Hypothalamus (tissue), 51 donors: ENCODE results near the gene EPN2.

Experiments
- DNase-seq, 51 donors: peaks; one replicate each; lab custom pipeline; 2025; lab: John Stamatoyannopoulos, UW

Gene EPN2

GRCh38 chr17:19306160-19307111 lies 69.3 kb downstream of the EPN2 start:
- DNase-seq, result peak in 46 of 51 donors; percentile 17 to 95 (median 80)

- no peak for DNase-seq
Observed at GRCh38 chr17:19307521-19307920, 70.4 kb downstream of the EPN2 start.

GRCh38 chr17:19308398-19308797 lies 71.2 kb downstream of the EPN2 start:
- no peak for DNase-seq

DNA sequence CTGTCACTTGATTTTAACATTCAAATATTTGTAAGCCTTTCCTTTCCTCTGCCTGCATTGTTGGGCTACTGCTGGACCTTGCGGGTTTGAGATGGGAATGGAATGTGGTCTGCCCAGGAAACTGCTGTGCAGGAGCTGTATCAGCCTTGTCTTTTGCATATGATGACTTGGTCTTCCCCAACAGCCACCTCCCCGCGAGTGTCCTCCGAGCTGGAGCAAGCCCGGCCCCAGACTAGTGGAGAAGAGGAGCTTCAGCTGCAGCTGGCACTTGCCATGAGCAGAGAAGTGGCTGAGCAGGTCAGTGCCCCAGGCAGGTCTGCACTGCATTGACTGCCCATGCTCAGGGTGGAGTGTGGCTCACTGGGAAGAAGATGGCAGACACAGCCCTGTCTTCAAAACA lies 72.5 kb downstream of the EPN2 start:
- no peak for DNase-seq

- no peak for DNase-seq
Observed at GRCh38 chr17:19310151-19310550, 73.0 kb downstream of the EPN2 start.

- DNase-seq, result no peak
Observed at GRCh38 chr17:19311016-19311415, 73.8 kb downstream of the EPN2 start.

- no peak for DNase-seq
Observed at GRCh38 chr17:19311421-19312215, 74.5 kb downstream of the EPN2 start.

DNA sequence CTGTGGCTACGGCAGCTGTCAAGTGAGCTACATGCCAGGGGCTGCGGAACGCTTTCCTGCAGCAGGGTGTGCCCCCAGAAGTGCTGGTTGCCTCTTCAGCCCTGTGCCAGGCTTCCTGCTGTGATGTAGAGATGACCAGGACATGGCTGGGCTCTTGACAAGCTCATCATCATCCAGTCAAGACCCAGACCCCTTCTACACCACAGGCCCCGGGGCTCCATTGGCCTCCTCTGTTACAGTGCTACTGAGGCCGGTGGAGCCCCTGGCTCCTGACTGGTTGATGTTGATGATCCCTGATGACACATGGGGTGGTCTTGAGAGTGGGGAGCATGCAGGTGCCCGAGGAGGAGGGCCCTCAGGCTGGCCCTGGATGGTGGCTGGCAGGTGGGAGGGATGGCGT lies 75.2 kb downstream of the EPN2 start:
- DNase-seq, result no peak

DNA sequence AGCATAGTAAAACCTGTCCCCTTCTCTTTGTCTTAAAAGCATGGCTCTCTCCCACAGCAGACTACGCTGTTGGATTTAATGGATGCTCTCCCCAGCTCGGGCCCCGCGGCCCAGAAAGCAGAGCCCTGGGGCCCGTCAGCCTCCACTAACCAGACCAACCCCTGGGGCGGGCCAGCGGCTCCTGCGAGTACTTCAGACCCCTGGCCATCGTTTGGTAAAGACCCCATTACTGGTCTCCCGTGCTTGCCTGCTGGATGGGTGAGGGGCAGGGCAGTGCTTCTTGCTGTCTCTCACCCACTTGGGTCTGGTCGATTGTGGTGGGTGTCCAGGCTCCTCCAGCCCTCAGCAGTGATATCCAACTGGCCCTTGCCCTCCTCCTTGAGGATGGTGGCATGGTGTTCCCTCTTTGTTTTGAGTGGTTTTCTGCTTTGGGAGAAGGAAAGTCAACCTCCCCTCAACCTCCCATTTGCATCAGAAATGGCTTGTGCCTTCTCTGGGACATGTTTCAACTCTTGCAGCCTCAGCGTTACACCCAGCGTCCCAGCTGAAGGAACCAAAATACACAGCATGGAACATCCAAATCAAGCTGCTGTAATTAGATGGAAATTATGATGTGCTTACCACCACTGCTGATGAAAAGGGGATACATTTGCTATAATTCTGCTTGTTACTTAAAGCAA lies 76.0 kb downstream of the EPN2 start:
- no peak for DNase-seq

GRCh38 chr17:19313746-19314651 lies 76.8 kb downstream of the EPN2 start:
- no peak for DNase-seq

GRCh38 chr17:19315104-19315503 lies 77.9 kb downstream of the EPN2 start:
- DNase-seq, result no peak

DNA sequence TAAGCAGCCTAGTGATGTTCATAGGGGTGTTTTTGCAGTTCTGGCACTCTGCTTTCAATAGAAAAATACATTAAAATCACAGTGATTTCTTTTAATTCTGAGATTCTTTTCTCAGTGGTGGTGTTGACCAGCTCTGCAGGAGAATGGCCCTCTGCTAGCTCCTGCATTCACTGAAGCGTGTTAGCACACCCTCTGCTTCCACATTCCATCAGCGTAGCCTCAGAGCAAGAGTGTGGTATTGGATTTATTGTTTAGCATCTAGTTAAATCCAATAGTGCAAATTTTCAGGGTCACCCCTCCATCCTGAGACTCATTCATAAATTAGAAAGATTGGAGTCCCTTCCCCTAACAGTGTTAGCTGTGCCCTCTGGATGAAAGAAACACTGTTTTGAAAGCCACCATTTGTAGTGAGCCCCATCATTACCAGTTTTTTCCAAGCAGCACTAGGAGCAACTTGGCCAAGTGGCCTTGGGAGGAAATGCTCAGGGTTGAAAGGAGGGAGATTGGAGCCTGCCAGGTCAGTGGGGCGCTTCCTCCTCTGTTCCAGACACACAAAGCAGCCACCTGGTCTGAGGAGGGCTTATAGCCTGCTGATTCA lies 79.7 kb downstream of the EPN2 start:
- DNase-seq, result peak in 2 of 51 donors; percentile 63 to 77

DNA sequence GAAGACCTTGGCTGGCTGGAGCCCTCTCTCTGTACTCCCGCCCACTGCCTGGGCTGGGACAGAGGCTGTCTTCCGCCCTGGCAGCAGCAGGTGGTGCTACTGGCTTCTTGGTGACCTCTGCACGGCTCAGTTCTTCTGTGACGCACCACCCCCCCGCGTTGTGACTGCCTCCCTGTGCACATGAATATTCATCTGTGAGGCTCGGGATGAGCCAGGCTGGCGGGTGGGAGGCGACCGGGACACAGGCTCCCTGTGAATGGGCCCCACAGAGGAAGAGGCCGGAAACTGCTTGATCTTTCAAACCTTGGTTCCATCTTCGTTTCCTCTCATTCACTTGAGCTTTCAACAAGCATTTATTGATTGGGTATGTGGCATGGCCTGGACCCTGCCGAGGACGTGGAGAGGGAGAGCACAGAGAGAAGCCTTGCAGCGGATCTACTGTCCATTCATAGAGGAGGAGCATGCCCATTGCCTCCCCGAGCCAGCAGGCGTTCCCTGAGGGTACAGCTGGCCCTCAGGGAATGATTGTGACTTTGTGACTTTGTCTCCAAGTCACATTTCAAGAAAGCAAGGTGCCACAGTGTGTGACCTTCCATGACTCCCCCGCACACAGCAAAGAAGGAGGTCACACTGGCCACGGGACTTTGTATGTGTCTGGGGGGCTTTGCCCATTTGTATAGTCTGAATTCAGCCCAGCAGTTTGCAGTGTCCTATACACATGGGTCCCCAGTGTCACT lies 80.4 kb downstream of the EPN2 start:
- DNase-seq, result peak in 50 of 51 donors; percentile 41 to 98 (median 88)

- no peak for DNase-seq
Observed at GRCh38 chr17:19318611-19319010, 81.4 kb downstream of the EPN2 start.

DNA sequence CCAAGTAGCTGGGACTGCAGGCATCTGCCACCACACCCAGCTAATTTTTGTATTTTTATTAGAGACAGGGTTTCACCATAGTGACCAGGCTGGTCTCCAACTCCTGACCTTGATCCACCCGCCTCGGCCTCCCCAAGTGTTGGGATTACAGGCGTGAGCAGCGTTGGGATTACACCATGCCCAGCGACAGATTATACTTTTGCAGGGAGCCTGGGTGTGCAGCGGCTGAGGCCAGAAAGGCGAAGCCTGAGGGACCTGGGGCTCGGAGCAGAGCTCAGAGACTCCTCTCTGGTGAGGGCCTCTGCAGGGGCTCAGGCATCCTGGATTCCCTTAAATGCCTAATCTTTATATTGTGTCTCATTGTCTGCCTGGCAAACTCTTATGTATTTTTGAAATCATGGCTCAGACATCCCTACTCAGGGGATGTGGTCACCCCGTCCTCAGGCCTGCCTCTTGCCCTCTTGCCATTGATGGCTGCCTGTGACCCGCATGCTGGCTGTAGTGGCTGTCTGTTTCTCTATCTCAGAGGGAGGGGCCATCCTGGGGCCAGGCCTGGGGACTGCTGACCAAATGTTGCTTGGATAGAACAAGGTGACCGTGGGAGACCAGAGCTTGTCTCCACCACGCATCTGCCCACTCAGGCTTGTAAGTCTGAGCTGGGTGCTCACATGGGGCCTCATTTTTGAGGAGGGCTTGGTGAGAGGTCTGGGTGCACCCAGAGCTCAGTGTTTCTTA lies 82.8 kb downstream of the EPN2 start:
- no peak for DNase-seq

DNA sequence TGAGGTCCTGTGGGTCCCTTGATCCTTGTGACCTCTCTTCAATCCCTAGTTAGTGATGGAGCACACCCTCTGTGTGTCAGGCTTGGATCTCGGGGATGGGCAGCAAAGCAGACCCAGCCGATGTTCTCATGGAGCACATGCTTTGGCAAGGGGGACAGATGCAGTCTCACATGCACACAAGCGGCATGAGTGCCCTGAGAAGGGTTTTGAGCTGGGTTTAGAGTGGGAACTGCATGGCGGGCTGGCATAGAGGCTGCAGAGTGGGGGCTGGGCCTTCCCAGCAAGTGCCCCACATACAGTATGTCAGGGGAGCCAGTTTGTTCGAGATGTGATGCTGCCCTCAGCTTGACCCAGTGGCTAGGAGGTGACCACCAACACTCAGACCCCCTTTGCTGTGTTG lies 83.7 kb downstream of the EPN2 start:
- no peak for DNase-seq

DNA sequence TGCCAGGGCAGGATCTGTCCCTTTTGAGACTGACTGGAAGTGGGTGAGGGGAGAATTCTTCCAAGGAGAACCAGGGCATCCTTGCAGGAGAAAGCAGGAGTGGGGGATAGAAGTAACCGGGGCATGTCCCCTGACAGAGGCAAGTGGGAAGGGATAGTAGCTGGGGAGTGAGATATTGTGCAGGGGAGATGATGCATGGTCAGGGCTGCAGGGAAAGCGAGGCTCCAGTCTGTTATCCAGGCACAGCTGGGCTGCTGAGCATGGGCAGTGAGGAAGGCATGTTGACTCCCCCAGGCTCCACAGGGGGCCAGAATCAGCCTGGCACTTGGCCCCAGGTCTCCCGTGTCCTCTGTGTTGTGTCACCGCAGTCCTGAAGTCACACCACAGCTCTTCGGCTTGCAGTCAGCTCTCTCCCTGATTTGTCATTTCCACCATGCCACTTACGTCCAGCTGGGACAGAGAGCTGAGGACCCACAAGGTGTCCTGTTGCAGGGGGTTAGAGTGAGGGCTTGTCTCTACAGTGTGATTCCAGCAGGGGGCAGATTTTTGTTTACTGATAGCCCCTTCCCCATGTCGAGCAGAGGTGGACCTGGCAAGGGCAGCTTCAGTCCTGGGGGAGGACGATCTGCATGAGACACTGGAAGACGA lies 84.4 kb downstream of the EPN2 start:
- no peak for DNase-seq

DNA sequence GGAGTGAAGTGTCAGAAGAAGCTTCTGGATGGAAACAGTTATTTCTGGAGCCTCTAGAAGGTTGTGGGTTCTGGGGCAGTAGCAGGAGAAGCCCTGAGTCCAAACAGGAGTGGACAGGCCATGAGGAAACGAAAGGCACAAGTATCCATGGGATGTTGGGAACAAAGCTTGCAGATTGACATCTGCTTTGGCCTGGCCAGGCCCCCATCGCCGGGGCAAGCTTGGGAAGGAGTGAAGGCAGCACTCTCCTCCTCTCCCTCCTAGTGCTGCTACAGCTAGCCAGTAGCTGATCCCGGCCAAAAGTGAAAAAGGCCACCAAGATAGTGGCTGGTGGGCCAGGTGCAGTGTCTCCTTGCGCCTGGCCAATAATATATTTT lies 85.0 kb downstream of the EPN2 start:
- no peak for DNase-seq
